Measurements from ENCODE around the gene TLX2.

GRCh38 chr2:74533464-74533863 lies 19.2 kb downstream of the TLX2 start:
- TF ChIP-seq ZNF449 (tag by site-specific recombination; IDR thresholded peaks at IDR 0.05) = no peak
- TF ChIP-seq, protein P1, sequence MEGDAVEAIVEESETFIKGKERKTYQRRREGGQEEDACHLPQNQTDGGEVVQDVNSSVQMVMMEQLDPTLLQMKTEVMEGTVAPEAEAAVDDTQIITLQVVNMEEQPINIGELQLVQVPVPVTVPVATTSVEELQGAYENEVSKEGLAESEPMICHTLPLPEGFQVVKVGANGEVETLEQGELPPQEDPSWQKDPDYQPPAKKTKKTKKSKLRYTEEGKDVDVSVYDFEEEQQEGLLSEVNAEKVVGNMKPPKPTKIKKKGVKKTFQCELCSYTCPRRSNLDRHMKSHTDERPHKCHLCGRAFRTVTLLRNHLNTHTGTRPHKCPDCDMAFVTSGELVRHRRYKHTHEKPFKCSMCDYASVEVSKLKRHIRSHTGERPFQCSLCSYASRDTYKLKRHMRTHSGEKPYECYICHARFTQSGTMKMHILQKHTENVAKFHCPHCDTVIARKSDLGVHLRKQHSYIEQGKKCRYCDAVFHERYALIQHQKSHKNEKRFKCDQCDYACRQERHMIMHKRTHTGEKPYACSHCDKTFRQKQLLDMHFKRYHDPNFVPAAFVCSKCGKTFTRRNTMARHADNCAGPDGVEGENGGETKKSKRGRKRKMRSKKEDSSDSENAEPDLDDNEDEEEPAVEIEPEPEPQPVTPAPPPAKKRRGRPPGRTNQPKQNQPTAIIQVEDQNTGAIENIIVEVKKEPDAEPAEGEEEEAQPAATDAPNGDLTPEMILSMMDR (tag by site-specific recombination; IDR thresholded peaks at IDR 0.05) = no peak
- TF ChIP-seq SETDB1 (IDR thresholded peaks at IDR 0.05; ENCODE audit: insufficient read length, low read length) = no peak
- TF ChIP-seq ZNF777 (tag by site-specific recombination; IDR thresholded peaks at IDR 0.05; ENCODE audit: borderline replicate concordance) = no peak

Measured in HEK293 (cell line).